HG02884 (cell line): Measurements from ENCODE around the gene ARNT2.

ENCODE experiments used
- ATAC-seq: cut with Tn5 transposase; IDR thresholded peaks from one replicate; pipeline ENCODE4 v1.9.1; 2021; ENCODE audit warnings: mild to moderate bottlenecking, moderate library complexity; ENCODE audit not compliant: unreplicated experiment

The ARNT2 gene

GRCh38 chr15:80441041-80441440, 36.9 kb downstream of the ARNT2 start:
- no peak for ATAC-seq

- ATAC-seq, result no peak
Measured at GRCh38 chr15:80441714-80442113, 37.5 kb downstream of the ARNT2 start.

GRCh38 chr15:80442728-80443403, 38.7 kb downstream of the ARNT2 start:
- no peak for ATAC-seq

DNA sequence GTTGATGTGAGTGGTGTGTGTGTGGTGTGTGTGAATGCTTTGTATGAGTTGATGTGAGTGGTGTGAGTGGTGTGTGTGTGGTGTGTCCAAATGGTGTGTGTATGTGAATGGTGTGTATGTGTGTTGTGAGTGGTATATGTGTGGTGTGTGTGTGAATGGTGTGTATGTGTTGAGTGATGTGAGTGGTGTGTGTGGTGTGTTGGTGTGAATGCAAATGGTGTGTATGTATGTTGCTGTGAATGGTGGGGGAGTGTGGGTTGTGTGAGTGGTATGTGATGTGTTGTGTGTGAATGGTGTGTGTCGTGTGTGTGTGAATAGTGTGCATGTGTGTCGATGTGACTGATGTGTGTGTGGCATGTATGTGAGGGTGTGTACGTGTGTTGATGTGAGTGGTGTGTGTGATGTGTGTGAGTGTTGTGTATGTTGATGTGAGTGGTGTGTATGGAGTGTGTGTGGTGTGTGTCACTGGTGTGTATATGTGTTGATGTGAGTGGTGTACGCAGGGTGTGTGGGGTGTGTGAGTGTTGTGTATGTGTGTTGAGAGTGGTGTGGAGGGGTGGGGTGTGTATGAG, 40.6 kb downstream of the ARNT2 start:
- ATAC-seq, result no peak

DNA sequence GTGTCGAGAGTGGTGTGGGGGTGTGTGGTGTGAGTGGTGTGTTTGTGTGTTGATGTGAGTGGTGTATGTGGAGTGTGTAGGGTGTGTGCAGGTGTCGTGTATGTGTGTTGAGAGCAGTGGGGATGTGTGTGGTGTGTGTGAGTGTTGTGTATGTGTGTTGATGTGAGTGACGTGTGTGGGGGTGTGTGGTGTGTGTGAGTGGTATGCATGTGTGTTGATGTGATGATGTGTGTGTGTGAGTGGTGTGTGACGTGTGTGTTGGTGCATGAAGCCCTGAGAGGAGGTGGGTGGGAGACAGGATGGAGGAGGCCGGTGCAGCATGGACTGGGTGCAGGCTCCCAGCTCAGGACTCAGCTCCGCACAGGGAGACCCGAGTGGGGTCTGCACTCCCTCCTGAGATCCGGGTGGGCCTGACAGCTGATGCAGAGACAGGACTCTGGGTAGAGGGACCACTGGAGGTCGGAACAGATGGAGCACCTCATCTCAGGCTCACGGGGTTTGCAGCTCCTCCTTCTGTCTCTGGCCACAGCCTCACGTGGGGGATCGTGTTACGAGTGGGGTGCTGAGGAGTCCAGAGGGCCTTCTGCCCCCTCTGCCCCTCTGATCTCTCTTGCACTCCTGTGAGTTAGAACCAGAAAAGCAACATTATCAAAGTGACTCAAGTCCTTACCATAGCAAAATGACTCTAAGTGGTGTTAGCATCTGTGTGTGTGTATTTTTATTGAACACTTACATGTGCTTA, 41.3 kb downstream of the ARNT2 start:
- ATAC-seq, result no peak

DNA sequence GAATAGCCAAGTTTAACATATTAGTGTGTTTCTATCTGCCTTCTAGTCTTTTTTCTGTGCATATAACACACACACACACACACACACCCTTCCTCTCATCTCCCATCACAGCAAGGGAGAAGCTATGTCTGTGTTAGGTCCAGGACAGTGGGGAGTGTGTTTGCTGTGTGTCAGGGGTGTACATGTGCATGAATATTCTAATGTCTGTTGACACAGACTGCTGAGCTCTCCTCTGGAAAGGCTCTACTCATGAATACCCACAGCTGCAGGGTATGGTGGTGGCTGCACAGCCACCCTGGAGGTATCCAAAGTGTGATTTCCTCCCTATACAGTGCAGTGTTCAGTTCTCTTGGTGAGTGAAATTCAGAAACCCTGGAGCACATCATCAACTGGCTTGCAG, 42.9 kb downstream of the ARNT2 start:
- no peak for ATAC-seq

GRCh38 chr15:80449825-80450224, 45.6 kb downstream of the ARNT2 start:
- ATAC-seq, result no peak

GRCh38 chr15:80450811-80451321, 46.7 kb downstream of the ARNT2 start:
- ATAC-seq, result no peak

GRCh38 chr15:80452166-80452565, 48.0 kb downstream of the ARNT2 start:
- ATAC-seq, result no peak

DNA sequence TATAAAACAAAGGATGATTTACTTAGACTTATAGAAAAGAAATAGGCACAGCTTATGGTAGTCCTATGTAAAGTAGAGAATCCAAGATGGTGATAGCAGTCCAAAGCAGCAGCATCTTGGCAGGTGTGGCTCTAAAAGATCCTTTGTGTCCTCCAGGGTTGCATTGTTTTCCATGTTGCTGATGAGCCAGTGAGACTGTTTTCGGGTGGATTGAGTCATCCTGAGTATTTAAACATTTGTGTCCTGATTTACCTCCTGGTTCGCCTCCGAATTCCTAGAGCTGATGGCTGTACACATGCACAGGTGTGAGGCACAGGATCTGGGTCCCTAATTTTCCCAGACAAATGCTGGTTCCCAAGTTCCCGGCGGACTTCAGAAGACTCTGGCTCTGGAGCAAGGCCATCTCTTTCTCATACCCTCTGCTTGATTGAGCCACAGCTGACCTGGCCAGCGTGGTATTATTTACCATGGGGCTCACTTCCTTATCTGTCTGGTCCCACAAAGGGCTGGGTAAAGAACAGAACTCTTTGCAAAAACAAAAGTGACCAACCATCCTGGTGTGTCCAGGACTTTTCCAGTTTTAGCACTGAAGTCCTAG, 51.0 kb downstream of the ARNT2 start:
- ATAC-seq, result no peak

DNA sequence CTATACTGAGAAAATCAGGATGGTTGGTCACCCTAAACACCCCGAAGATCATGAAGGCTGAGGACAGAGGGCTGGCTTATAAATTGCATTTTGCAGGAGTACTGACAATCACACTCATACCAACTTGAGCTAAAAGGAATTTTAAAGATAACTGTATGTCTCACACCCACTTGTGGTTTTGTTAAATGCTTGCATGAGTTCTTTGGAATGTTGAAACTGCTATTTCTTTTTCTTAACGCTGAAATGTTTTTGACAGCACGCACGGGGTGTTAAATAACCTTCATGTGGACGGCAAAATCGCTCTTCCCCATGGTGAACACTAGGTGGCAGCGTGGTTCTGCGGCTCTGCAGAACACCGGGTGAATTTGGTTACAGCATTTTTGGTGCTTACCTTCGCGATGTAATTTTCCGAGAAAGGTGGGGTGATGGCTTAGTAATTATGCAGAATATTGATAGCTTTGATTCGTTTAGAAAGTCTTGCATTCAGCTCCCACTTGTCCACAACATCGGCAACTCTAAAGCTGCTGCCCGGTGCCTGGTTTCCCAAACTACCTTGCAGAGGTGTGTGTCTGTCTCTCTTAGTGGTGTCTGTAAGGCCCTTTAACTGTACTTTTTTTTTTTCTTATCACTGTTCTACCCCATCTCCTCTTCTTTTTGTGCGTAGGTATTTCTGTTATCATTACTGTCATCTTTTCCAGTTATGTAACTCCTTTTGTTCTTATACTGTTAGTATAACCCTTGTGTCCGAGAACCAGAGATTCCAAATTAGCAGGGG, 51.7 kb downstream of the ARNT2 start:
- ATAC-seq, result no peak

GRCh38 chr15:80456517-80457492, 52.6 kb downstream of the ARNT2 start:
- no peak for ATAC-seq

DNA sequence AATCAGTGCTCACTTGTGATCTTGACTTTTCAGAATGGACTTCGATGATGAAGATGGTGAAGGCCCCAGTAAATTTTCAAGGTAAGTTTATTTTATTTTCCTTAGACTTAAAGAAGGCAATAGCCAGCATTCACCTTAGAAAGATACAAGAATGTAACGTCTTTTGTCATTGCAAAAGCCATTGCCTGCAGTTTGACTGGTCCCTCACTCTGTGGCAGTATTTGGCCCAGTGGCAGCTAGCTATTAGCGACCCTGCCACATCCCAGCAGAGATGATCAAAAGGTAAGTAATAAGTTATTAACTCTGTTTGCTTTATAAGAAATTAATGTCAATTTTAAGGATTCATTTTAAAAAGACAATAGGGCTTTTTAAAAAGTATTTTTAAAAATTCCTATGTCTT, 53.7 kb downstream of the ARNT2 start:
- ATAC-seq, result no peak

GRCh38 chr15:80458580-80458979, 54.4 kb downstream of the ARNT2 start:
- no peak for ATAC-seq

DNA sequence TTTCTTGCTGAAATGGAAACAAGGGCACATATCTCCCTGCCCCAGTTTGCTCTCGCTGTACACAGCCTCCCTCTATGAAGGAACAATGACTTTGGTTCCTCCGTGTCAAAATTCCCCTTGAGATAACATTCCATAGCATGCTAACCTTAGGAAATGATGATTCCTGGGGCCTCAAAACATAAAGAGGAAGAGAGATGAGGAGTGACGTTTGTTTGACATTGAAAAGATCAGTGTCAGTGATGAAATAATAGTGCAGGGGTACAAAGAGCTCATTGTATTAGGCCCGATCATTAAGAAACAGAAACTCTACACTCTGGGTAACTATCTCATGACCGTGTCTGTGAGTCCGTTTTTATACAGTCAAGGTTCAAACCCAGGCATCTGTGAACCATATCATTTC, 55.2 kb downstream of the ARNT2 start:
- no peak for ATAC-seq

GRCh38 chr15:80459818-80460217, 55.6 kb downstream of the ARNT2 start:
- no peak for ATAC-seq

GRCh38 chr15:80461356-80462095, 57.3 kb downstream of the ARNT2 start:
- no peak for ATAC-seq

DNA sequence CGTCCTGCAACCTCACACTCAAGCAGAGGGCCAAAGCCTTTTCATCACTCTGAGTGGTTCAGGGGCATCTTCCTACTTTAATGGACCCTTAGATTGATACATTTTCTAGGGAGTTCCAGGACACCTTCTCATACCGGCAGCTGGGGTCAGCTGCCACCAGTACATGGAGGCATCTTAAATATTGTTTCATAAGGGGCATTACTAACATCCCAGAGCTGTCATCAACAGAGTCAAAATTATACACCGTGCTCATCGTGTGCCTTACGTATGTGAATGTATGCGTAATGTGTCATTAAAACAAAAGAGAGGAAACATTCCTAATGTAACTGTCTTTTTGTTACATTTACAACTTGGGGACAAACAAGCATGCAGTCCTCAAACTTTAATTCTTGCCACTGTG, 57.9 kb downstream of the ARNT2 start:
- no peak for ATAC-seq
